Activated CD4-positive, alpha-beta T cell treated with anti-CD3 and anti-CD28 coated beads, Interleukin-2, amount 10 ng/mL, durations not matched to agents 24 days and 14 days (primary cell): ENCODE measurements around the gene PKN3. TPM values are rescaled to one million over a fixed set of nuclear protein-coding genes. Genes with fewer than 3 reads are reported as not detected.
A peak's percentile ranks its signal among the peaks of the same experiment; 100 is the strongest.

Source experiments
- DNase-seq: peaks from one replicate; pipeline ENCODE4 v3.0.0; 2022
- H3K27ac Mint-ChIP-seq: one replicate; pipeline ENCODE4 v1.8.0; 2022; ENCODE audit warnings: mild to moderate bottlenecking, mixed read lengths
- H3K27me3 Mint-ChIP-seq: one replicate; pipeline ENCODE4 v1.8.0; 2022; ENCODE audit warnings: mixed read lengths
- H3K36me3 Mint-ChIP-seq: one replicate; pipeline ENCODE4 v1.8.0; 2022; ENCODE audit warnings: low read depth, mild to moderate bottlenecking, mixed read lengths
- H3K4me1 Mint-ChIP-seq: one replicate; pipeline ENCODE4 v1.8.0; 2021; ENCODE audit warnings: mixed read lengths
- H3K4me3 Mint-ChIP-seq: one replicate; pipeline ENCODE4 v1.8.0; 2022; ENCODE audit warnings: mild to moderate bottlenecking, moderate library complexity, mixed read lengths
- H3K9me3 Mint-ChIP-seq: one replicate; pipeline ENCODE4 v1.8.0; 2021; ENCODE audit warnings: mixed read lengths
- intact Hi-C: fragments of 100-400 bp; cut with micrococcal nuclease; formaldehyde crosslinking; loops from one replicate; pipeline ENCODE4 v1.15.1; 2023
- total RNA-seq: library from RNA; stranded (reverse); gene quantifications from 2 replicates; pipeline ENCODE4 v1.2.3, GENCODE V29; 2022

PKN3 gene
- total RNA-seq, 1 donor from 2014 or later, result 24.3 TPM

- intact Hi-C loops, result loop anchor here (1.0 to 5.0 kb wide), 10 partner anchors 22 to 312 kb away; partner anchors contain the start of genes DYNC2I2, ENDOG, GLE1 and MIGA2
These were observed 22.5 kb downstream of the PKN3 start for GRCh38 chr9:128724744-128725211.

GRCh38 chr9:128727640-128728248 is 25.4 kb downstream of the PKN3 start:
- peak overlapping the region; percentile 20 for H3K27ac Mint-ChIP-seq
- intact Hi-C loops, result no loop called here
- peaks cover 29% of the 10 kb centered on the region for H3K4me1 Mint-ChIP-seq
- DNase-seq, result peak; percentile 49
- no peaks in the 10 kb centered on the region for H3K9me3 Mint-ChIP-seq
- no peaks in the 10 kb centered on the region for H3K27me3 Mint-ChIP-seq
- peaks cover 8% of the 10 kb centered on the region for H3K36me3 Mint-ChIP-seq
- no peak overlapping the region for H3K4me3 Mint-ChIP-seq

More at GRCh38 chr9:128724744-128725211, 22.5 kb downstream of the PKN3 start:
- peaks cover 15% of the 10 kb centered on the region for H3K36me3 Mint-ChIP-seq
- no peaks in the 10 kb centered on the region for H3K9me3 Mint-ChIP-seq
- no peaks in the 10 kb centered on the region for H3K27me3 Mint-ChIP-seq
- peaks cover 37% of the 10 kb centered on the region for H3K4me1 Mint-ChIP-seq
- peak overlapping the region; percentile 99 for H3K4me3 Mint-ChIP-seq
- H3K27ac Mint-ChIP-seq, result peak overlapping the region; percentile 89
- peak; percentile 85 for DNase-seq

GRCh38 chr9:128728298-128728697 is 26.0 kb downstream of the PKN3 start:
- Mint-ChIP-seq H3K4me3 (no peak overlapping the region), H3K4me1 (peaks cover 24% of the 10 kb centered on the region), H3K9me3 (no peaks in the 10 kb centered on the region), H3K27ac (no peak overlapping the region), H3K27me3 (no peaks in the 10 kb centered on the region), H3K36me3 (peaks cover 13% of the 10 kb centered on the region)
- DNase-seq, result no peak
- intact Hi-C loops, result no loop called here

- intact Hi-C loops, result no loop called here
These were observed 27.0 kb downstream of the PKN3 start for GRCh38 chr9:128729302-128729701.

GRCh38 chr9:128729766-128730517 is 27.6 kb downstream of the PKN3 start:
- Mint-ChIP-seq H3K4me1 (peaks cover 11% of the 10 kb centered on the region), H3K4me3 (no peak overlapping the region), H3K9me3 (no peaks in the 10 kb centered on the region), H3K27ac (no peak overlapping the region), H3K27me3 (no peaks in the 10 kb centered on the region), H3K36me3 (peaks cover 8% of the 10 kb centered on the region)
- intact Hi-C loops, result no loop called here
- DNase-seq, result no peak

More at GRCh38 chr9:128729302-128729701, 27.0 kb downstream of the PKN3 start:
- no peak overlapping the region for H3K27ac Mint-ChIP-seq
- H3K9me3 Mint-ChIP-seq, result no peaks in the 10 kb centered on the region
- H3K4me1 Mint-ChIP-seq, result peaks cover 18% of the 10 kb centered on the region
- peaks cover 9% of the 10 kb centered on the region for H3K36me3 Mint-ChIP-seq
- no peaks in the 10 kb centered on the region for H3K27me3 Mint-ChIP-seq
- H3K4me3 Mint-ChIP-seq, result no peak overlapping the region
- no peak for DNase-seq

GRCh38 chr9:128731093-128731492 is 28.8 kb downstream of the PKN3 start:
- DNase-seq, result peak; percentile 48
- Mint-ChIP-seq H3K27ac (no peak overlapping the region), H3K4me3 (no peak overlapping the region), H3K27me3 (no peaks in the 10 kb centered on the region), H3K9me3 (no peaks in the 10 kb centered on the region), H3K36me3 (peaks cover 10% of the 10 kb centered on the region), H3K4me1 (peaks cover 4% of the 10 kb centered on the region)
- intact Hi-C loops, result no loop called here

GRCh38 chr9:128731691-128732090 is 29.4 kb downstream of the PKN3 start:
- Mint-ChIP-seq H3K9me3 (no peaks in the 10 kb centered on the region), H3K27ac (no peak overlapping the region), H3K27me3 (no peaks in the 10 kb centered on the region), H3K4me1 (peaks cover 2% of the 10 kb centered on the region), H3K4me3 (no peak overlapping the region), H3K36me3 (peaks cover 10% of the 10 kb centered on the region)
- no peak for DNase-seq
- intact Hi-C loops, result no loop called here

GRCh38 chr9:128732576-128732975 is 30.3 kb downstream of the PKN3 start:
- Mint-ChIP-seq H3K9me3 (no peaks in the 10 kb centered on the region), H3K27ac (no peak overlapping the region), H3K27me3 (no peaks in the 10 kb centered on the region), H3K36me3 (peaks cover 13% of the 10 kb centered on the region), H3K4me3 (no peak overlapping the region), H3K4me1 (peaks cover under 1% of the 10 kb centered on the region)
- intact Hi-C loops, result no loop called here
- peak; percentile 52 for DNase-seq

GRCh38 chr9:128733256-128733655 is 31.0 kb downstream of the PKN3 start:
- Mint-ChIP-seq H3K36me3 (peaks cover 12% of the 10 kb centered on the region), H3K4me3 (no peak overlapping the region), H3K9me3 (no peaks in the 10 kb centered on the region), H3K27me3 (no peaks in the 10 kb centered on the region), H3K27ac (no peak overlapping the region), H3K4me1 (no peaks in the 10 kb centered on the region)
- peak; percentile 70 for DNase-seq
- intact Hi-C loops, result no loop called here

GRCh38 chr9:128735373-128735772 is 33.1 kb downstream of the PKN3 start:
- Mint-ChIP-seq H3K27ac (peak overlapping the region; percentile 45), H3K27me3 (no peaks in the 10 kb centered on the region), H3K4me3 (no peak overlapping the region), H3K4me1 (no peaks in the 10 kb centered on the region), H3K9me3 (no peaks in the 10 kb centered on the region), H3K36me3 (peaks cover 19% of the 10 kb centered on the region)
- intact Hi-C loops, result no loop called here
- DNase-seq, result peak; percentile 51

- H3K27me3 Mint-ChIP-seq, result no peaks in the 10 kb centered on the region
- H3K9me3 Mint-ChIP-seq, result no peaks in the 10 kb centered on the region
- H3K4me1 Mint-ChIP-seq, result no peaks in the 10 kb centered on the region
- peaks cover 8% of the 10 kb centered on the region for H3K36me3 Mint-ChIP-seq
- DNase-seq, result no peak
- H3K27ac Mint-ChIP-seq, result no peak overlapping the region
- intact Hi-C loops, result no loop called here
- no peak overlapping the region for H3K4me3 Mint-ChIP-seq
These were observed 40.1 kb downstream of the PKN3 start for GRCh38 chr9:128742401-128742800.

- Mint-ChIP-seq H3K27ac (no peak overlapping the region), H3K36me3 (peaks cover 7% of the 10 kb centered on the region)
These were observed 41.1 kb downstream of the PKN3 start for GRCh38 chr9:128743421-128743820.

GRCh38 chr9:128747241-128747640 is 44.9 kb downstream of the PKN3 start:
- no peaks in the 10 kb centered on the region for H3K36me3 Mint-ChIP-seq
- no peak overlapping the region for H3K4me3 Mint-ChIP-seq
- H3K4me1 Mint-ChIP-seq, result no peaks in the 10 kb centered on the region
- intact Hi-C loops, result no loop called here
- no peak for DNase-seq
- H3K27me3 Mint-ChIP-seq, result no peaks in the 10 kb centered on the region
- no peak overlapping the region for H3K27ac Mint-ChIP-seq
- H3K9me3 Mint-ChIP-seq, result no peaks in the 10 kb centered on the region

More at GRCh38 chr9:128743421-128743820, 41.1 kb downstream of the PKN3 start:
- DNase-seq, result no peak
- H3K27me3 Mint-ChIP-seq, result no peaks in the 10 kb centered on the region
- intact Hi-C loops, result no loop called here
- H3K9me3 Mint-ChIP-seq, result no peaks in the 10 kb centered on the region
- no peaks in the 10 kb centered on the region for H3K4me1 Mint-ChIP-seq
- no peak overlapping the region for H3K4me3 Mint-ChIP-seq

- DNase-seq, result no peak
- H3K4me3 Mint-ChIP-seq, result no peak overlapping the region
- H3K9me3 Mint-ChIP-seq, result no peaks in the 10 kb centered on the region
- intact Hi-C loops, result no loop called here
- no peak overlapping the region for H3K27ac Mint-ChIP-seq
- no peaks in the 10 kb centered on the region for H3K36me3 Mint-ChIP-seq
- no peaks in the 10 kb centered on the region for H3K4me1 Mint-ChIP-seq
- no peaks in the 10 kb centered on the region for H3K27me3 Mint-ChIP-seq
These were observed 48.8 kb downstream of the PKN3 start for GRCh38 chr9:128750926-128751595.
